ENCODE results near the gene SPDYE2.
"Not testable (repeated sequence)": the region's sequence is repeated elsewhere in the genome, so short reads cannot be mapped to it uniquely, and the experiment has no call there.

Gene SPDYE2

DNA sequence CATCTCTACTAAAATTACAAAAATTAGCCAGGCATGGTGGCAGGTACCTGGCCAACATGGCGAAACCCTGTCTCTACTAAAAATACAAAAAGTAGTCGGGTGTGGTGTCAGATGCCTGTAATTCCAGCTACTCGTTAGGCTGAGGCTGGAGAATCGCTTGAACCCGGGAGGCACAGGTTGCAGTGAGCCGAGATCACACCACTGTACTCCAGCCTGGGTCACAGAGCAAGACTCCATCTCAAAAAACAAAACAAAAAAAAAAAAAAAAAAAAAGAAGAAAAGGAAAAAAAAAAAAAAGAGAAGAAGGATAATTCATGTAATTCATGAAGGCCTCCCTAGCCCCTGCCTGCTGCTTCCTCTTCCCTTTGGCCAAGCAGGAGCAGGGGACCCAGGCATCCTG lies 10.4 kb upstream of the SPDYE2 start:
- DNase-seq, result not testable (repeated sequence)

DNA sequence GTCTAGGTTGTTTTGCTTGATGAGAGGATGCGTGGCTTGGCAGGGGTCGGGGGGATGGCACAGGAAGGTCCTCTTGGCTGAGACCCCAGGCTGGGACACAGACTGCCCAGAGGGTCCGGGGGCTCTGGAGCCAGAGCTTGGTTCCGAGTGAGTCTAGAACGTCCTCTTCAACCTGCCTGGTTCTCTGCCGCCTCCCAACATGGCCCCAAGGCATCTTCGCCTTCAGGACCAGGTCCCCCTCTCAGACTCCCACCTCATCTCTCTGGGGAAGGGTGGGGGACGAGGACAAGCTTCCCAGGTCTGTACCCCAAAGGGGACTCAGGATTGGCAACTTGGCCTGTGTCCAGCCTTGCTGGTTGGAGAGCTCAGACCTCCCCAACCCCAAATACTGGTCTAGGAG lies 8.9 kb upstream of the SPDYE2 start:
- DNase-seq, result not testable (repeated sequence)

DNA sequence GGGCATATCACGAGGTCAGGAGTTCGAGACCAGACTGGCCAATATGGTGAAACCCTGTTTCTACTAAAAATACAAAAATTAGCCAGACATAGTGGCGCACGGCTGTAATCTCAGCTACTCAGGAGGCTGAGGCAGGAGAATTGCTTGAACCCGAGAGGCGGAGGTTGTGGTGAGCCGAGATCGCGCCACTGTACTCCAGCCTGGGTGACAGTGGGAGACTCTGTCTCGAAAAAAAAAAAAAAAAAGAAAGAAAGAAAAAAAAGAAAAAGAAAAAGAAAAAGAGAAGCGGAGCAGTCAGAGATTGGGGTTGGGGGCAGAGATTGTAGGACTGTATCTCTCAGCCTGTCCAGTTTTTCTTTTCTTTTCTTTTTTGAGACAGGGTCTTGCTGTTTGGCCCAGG lies 8.3 kb upstream of the SPDYE2 start:
- not testable (repeated sequence) for DNase-seq

DNA sequence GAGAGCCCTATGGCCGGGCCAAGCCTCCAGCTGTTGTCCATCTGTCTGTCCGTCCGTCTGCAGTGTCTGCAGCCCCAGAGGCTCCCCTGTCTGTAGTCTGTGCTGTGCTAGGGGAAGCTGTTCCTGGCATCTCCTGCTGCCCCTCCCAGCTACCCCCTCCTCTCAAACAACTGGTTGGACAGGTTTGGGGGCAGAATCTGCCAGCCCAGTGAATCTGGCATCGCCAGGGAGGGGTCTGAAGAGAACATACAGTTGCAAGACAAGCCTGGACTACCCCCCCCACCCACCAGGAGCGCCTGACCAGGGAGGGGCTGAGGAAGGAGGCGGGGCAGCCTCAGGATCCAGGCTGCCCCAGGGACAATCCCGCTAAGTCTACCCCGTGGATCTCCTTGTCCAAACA lies 7.4 kb upstream of the SPDYE2 start, which contains the start of gene UPK3BL2:
Gene UPK3BL2 (minus strand): TSS at position 101 of the 400 bp plus-strand sequence. CDS start 60 bp downstream, at position 41.
- DNase-seq, result not testable (repeated sequence)

DNA sequence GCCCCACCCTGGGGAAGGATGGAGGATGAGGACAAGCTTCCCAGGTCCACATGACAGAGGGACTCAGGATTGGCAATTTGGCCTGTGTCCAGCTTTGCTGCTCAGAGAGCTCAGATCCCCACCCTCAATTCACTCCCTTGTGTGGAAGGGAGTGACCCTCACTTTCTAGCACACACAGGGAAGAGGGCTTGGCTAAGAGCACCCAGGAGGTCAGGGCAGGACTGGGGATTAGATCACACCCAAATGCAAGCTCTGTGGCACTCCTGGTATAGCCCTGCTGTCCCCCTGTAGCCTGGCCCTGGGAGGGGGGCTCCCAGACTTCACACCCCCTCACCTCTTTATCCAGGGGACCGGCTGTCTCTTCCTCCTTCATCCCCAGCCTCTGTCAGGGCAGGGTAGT lies 6.7 kb upstream of the SPDYE2 start:
- not testable (repeated sequence) for DNase-seq

DNA sequence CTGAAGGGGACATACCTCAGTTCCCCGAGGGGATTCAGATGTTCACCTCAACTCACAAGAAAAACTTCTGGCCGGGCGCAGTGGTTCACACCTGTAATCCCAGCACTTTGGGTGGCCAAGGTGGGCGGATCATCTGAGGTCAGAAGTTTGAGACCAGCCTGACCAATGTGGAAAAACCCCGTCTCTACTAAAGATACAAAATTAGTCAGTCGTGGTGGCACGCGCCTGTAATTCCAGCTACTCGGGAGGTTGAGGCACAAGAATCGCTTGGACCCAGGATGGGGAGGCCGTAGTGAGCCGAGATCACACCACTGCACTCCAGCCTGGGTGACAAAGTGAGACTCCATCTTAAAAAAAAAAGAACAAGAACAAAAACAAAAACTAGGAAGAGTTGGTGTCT lies 5.7 kb upstream of the SPDYE2 start:
- not testable (repeated sequence) for DNase-seq

DNA sequence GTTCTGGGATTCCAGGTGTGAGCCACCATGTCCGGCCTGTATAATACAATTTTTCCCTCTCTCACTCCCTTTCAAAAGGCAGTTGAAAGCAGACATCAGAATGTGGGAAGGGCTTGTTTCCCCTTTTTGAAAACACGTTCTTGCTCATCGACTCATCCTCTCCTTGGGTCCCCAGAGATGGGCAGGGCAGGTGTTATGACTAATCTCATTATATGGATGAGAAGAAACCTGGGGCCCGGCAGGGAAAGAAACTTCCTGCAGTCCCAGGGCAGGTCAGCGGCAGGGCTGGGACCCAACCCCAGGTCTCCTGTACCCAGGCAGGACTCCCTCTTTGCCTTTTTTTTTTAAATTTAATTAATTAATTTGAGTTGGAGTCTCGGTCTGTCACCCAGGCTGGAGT lies 4.7 kb upstream of the SPDYE2 start:
- DNase-seq, result not testable (repeated sequence)

DNA sequence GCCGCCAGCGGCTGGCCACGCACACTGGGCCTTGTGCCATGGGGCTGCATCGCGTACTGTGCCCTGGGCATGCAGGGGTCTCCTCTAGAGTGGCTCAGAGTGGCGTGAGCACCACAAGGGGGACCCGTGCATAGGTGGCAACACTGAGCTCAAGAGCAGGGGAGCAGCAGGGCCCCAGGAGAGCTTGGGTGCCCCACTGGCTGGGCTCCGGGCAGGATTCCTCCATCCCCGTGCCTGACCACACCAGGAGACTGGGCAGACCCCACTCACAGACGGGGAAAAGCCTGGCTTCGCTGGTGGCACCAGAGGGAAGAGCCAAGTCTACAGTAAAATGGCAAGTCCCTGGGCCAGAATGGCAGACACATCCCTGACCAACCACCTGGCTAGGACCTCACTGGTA lies 17.6 kb downstream of the SPDYE2 start:
- not testable (repeated sequence) for DNase-seq

DNA sequence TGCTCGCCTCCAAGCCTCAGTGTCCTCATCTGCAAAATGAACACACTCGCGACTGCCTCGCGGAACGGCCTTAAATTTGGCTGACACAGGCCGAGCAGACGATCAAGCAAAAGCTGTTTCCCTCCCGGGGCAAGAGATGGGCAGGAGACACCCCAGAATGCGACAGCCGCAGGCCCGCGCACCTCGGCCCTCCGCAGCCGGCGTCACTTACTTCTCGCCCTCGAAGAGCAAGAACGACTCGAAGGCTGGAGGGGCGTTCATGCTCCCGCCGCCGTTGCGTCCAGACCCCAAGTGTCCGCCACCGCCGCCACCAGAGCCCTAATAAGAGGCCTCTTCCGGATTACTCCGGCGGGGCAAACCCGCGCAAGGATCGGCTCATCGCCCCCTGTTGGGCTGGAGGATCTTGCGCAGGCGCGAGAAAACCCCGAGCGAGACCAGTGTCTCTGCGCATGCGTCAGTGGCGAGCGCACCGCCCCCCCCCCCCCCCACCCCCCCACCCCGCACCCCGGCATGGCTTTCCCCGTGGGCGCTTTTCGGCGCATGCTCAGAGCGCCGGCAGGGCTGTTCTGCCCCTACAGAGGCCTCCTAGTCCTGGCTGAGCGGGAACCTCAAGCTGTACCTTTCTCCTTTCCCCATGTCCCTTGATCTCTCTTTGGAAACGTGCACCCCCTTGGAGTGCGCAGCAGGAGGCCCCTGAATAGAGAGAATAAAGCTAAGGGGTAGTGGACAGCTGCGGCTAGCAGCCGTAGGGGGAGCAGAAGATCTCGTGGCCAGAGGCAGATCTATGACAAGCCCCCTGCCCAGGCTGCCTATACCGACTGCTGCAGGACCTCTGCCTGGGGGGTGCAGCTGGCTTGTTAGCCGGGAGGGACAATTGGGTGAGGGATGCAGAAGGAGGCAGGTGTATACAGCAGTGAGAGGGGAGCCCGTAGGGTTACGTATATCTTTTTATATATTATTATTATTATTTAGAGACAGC lies 21.5 kb downstream of the SPDYE2 start, which contains the start of gene POLR2J3:
Gene POLR2J3 (minus strand): TSS at position 323 of the 979 bp plus-strand sequence. CDS start 62 bp downstream, at position 261.
- not testable (repeated sequence) for DNase-seq

DNA sequence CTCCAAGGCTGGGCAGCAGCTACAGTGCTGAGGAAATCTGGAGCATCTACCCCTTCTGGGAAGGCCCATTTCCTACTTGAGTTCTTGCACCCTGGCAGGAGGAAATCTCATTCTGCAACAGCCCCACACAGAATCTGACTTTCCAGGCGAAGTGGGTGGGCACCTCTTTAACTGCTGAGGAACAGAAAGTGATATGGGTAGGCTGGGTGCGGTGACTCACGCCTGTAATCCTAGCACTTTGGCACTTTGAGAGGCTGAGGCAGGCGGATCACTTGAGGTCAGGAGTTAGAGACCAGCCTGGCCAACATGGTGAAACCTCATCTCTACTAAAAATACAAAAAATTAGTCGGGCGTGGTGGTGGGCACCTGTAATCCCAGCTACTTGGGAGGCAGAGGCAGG lies 23.6 kb downstream of the SPDYE2 start:
- not testable (repeated sequence) for DNase-seq

DNA sequence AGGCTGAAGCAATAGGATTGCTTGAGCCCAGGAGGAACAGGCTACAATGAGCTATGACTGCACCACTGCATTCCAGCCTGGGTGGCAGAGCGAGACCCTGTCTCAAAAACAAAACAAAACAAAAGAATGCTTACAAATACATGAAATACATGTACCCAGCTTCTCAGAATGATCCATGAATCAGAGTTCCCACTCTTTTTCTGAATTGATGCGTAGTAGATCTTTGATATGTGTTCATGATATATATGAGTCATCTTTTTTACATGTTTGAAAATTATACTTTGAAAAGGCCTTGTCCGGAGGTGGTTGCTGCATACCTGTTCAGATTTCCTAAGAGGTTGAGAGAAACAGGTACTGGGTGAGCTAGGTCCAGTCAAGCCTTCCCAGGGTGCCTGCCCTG lies 25.3 kb downstream of the SPDYE2 start:
- DNase-seq, result not testable (repeated sequence)

DNA sequence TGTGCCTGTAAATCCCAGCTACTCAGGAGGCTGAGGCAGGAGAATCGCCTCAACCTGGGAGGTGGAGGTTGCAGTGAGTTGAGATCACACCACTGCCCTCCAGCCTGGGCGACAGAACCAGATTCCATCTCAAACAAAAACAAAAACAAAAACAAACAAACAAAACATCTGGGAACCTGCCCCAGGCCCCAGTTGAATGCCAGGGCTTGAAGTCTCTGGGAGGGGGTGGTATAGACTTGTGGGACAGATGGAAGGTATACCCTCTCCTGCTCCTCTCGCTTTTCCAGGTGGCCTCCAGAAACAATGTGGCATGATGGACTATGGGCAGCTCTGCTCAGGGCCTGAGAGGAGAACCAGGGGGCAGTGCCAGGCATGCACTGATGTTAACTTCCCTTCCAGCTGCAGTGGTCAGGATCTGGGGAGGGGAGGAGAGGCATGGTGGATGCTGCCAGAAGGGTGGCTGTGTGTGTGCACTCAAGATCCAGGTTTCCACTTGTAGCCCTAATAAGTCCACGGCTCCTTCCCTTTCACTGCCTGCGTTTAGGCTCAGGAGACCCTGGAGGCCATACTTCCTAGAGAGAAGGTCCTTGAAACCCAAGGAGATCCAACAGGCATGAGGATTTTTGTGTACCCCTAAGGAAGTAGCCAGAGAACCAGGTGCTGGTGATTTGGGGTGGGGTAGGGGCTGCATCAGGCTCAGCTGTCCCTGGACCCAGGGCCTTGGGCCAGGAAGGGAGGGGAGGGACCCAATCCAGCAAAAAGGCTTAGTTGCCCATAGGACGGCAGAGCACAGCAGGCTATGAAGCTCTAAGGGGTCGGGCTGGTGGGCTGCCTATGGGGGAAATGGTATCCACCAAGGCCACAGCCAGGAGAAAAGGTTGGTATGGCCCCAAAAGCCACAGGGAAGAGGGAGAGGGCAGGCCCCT lies 26.6 kb downstream of the SPDYE2 start:
- not testable (repeated sequence) for DNase-seq

DNA sequence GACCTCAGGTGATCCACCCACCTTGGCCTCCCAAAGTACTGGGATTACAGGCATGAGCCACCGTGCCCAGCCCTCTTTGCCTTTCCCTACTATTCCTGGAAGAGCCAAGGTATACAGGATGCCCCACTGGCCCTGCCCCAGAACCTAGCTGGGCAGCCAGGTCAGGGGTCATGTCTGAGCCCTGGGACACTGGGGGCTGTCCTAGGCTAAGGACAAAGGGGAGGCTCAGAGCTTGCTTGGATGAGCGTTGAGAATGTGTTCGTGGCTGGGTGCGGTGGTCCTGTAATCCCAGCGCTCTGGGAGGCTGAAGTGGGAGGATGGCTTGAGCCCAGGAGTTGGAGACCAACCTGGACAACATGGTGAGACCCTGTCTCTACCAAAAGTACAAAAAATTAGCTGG lies 27.5 kb downstream of the SPDYE2 start:
- not testable (repeated sequence) for DNase-seq

DNA sequence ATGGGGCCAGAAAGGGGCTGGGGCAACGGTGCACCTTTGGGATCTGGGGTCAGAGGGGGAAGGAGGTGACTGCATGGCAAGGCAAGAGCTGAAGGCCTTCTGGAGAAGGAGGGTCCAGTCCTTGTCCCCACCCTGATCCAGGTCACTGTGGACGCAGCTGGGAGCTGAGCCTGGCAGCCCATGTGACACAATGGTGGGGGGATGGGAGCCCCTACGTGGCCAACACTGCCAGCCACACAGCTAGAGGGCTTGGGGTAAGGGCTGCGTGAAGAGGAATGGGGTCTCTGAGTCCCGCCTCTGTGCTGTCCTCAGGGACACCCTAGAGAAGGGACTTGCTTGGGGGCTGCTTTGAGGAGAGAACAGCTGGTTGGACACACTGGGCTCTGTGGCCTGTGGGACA lies 30.7 kb downstream of the SPDYE2 start:
- DNase-seq, result not testable (repeated sequence)

DNA sequence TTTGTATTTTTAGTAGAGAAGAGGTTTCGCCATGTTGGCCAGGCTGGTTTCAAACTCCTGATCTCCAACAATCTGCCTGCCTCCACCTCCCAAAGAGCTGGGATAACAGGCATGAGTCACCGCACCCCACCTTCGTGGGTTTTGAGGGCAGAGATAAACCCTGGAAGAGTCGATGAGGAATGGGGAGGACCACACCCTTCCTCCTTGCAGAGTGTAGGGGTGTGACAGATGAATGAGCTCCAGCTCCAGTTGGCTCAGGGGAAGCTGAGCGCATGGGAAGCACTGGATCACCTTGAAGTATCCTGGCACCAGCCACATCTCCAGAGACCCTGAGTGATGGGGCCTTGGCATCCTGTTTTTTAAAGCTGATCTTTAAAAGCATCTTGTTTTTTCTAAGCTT lies 32.5 kb downstream of the SPDYE2 start:
- not testable (repeated sequence) for DNase-seq

DNA sequence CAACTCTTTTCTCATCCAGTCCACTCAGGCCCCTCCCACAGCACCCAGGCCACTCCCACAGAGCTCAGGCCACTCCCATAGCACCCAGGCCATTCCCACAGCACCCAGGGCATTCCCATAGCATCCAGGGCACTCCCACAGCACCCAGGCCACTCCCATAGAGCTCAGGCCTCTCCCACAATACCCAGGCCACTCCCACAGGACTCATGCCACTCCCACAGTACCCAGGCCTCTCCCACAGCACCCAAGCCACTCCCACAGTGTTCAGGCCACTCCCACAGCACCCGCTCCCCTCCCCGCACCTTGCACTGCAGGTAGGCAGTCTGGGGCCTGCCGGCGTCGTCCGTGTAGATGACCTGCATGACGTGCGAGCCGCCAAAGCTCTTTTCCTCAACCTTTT lies 38.8 kb downstream of the SPDYE2 start:
- not testable (repeated sequence) for DNase-seq

DNA sequence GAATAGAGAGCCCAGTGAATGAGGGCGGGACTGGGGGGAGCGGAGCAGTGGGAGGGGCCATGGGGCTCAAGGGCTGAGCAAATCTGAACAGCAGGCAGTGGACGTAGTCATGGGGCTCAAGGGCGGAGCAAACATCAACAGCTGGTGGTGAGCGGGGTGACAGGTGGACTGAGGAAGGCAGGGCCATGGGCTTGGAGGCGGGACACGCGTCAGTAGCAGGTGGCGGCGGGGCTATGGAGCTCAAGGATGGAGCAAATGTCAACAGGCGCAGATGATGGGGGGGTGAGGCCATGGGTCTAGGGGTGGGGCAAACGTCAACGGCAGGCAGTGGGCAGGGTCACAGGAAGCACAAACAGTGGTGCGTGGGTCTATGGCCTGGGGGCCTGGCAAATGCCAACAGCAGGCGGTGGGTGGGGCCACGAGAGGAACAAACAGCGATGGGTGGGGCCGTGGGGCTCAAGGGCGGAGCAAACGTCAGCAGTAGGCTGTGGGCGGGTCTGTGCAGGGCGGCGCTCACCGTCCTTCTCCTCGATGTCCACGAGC lies 41.5 kb downstream of the SPDYE2 start:
- not testable (repeated sequence) for DNase-seq

DNA sequence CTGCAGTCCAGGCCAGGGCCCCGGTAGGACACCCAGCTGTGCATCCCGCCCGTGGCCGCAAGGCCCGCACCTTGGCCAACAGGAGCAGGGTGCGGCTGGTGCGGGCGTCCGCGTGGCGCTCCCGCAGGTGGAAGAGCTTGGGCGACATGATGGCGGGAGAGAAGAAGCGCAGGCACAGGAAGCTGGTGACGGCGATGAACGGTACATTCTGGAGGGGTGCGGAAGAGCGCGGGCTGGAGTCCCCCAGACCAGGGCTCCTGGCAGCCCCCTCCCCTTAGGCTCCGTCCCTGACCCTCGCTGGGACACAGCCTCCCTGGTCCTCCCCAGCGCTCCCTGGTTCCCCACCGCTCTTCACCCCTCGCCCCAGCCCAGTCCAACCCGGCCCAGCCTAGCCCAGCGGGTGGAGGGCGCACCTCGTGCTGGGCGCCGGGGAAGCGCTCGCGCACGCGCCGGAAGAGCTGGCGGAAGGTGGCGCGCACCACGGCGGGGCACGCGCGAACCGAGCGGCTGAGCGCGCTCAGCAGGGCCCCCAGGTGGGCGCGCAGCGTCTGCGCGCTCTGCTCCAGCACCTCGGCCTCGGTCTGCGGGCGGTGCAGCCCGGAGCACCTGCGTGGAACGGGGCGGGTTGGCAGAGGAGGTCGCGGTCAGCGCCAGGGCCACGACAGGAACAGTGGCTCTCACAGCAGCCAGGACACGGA lies 42.8 kb downstream of the SPDYE2 start:
- DNase-seq, result not testable (repeated sequence)

DNA sequence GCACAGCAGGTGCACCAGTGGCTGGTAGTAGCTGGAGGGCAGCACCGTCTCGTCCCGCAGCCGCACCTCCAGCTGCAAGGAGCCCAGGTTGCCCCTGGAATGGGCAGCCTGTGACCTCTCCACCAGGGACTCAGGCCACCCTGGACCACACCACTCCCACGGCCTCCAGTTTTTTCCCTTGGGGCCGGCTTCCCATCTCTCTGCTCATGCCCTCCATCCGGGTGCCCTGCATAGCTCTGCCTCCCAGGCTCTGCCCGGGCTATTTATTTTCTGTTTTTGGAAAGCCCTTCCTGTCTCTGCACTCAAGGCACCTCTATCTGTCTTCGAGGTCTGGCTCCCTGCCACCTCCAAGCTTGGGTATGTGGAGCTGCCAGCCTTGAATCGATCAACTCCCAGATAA lies 45.0 kb downstream of the SPDYE2 start:
- not testable (repeated sequence) for DNase-seq

DNA sequence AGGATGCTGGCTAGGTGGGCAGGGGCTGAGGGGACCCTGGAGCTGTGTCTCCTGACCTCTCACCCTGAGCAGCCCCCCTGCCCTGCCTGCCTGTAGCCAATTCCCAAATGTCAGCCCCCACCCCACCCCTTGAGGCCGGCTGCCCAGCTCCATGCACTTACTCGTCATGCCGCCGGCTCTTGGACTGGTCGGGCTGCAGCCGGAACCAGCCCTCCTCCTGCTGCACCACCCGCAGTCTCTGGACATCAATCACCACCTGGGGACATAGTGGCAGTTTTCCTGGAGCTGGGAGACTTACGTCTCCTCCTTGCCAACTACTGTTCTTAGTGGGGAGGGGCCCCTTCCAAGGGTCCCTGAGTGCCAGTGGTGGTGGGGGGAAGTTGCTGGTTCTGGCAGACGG lies 48.7 kb downstream of the SPDYE2 start:
- DNase-seq, result not testable (repeated sequence)

DNA sequence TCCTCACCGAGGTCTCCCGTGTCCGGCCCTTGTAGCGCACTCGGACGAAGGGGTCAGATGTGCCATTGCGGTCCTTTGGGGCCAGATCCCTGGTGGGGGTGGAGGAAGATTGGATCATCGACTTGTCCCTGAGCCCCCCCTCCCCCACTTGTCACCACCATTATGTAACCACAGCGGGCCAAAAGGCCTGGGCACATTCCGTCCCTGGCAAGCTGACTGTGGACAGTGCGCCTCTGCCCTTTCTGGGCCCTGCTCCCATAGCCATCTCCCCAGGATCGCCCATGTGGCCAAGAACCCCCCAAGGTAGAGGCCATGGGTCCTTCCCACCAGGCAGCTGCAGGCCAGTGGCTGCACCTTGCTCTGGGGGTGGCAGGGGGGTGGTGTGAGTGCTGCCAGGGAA lies 51.3 kb downstream of the SPDYE2 start:
- not testable (repeated sequence) for DNase-seq

All from SW 1271 (cell line).